IPS-18c (cell line): ENCODE data around the gene TBCB.
"Not testable (repeated sequence)": the region's sequence is repeated elsewhere in the genome, so short reads cannot be mapped to it uniquely, and the experiment has no call there.

Experiments used
- H3K4me3 ChIP-seq: 2 replicates; pipeline ENCODE4 v1.7.0; 2013; ENCODE audit warnings: low read depth, mild to moderate bottlenecking, low read length, moderate library complexity; ENCODE audit not compliant: insufficient read depth
- H3K9me3 ChIP-seq: one replicate; pipeline ENCODE4 v1.6.1; 2013; ENCODE audit warnings: mild to moderate bottlenecking, low read length, moderate library complexity; ENCODE audit not compliant: control insufficient read depth, insufficient read depth

TBCB gene

GRCh38 chr19:36115453-36116343 is at the start of gene TBCB:
Gene TBCB, plus strand, starts transcription at chr19:36115468. Its CDS starts 93 bp downstream, at chr19:36115561.
- Histone ChIP-seq H3K4me3 (peak within 1 kb of the TSS; percentile 88), H3K9me3 (no peaks in the 10 kb centered on the region)

- H3K4me3 ChIP-seq = no peak overlapping the region
- no peaks in the 10 kb centered on the region for H3K9me3 ChIP-seq
Measured at GRCh38 chr19:36067681-36068080, 47.6 kb upstream of the TBCB start.

DNA sequence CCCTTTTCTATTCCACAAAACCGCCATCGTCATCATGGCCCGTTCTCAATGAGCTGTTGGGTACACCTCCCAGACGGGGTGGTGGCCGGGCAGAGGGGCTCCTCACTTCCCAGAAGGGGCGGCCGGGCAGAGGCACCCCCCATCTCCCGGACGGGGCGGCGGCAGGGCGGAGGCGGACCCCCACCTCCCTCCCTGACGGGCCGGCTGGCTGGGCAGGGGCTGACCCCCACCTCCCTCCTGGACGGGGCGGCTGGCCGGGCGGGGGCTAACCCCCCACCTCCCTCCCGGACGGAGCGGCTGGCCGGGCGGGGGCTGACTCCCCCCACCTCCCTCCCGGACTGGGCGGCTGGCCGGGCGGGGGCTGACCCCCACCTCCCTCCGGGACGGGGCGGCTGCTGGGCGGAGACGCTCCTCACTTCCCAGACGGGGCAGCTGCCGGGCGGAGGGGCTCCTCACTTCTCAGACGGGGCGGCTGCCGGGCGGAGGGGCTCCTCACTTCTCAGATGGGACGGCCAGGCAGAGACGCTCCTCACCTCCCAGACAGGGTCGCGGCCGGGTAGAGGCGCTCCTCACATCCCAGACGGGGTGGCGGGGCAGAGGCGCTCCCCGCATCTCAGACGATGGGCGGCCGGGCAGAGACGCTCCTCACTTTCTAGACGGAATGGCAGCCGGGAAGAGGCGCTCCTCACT is 46.3 kb upstream of the TBCB start:
- not testable (repeated sequence) for H3K4me3 ChIP-seq

GRCh38 chr19:36072081-36072480 is 43.2 kb upstream of the TBCB start:
- no peaks in the 10 kb centered on the region for H3K9me3 ChIP-seq
- no peak overlapping the region for H3K4me3 ChIP-seq

More for the DNA sequence above, 46.3 kb upstream of the TBCB start:
- H3K9me3 ChIP-seq = not testable (repeated sequence)

GRCh38 chr19:36073121-36073876 is 42.0 kb upstream of the TBCB start:
- Histone ChIP-seq H3K9me3 (no peaks in the 10 kb centered on the region), H3K4me3 (no peak overlapping the region)

GRCh38 chr19:36079389-36079945 is 35.8 kb upstream of the TBCB start:
- H3K4me3 ChIP-seq = no peak overlapping the region
- H3K9me3 ChIP-seq = no peaks in the 10 kb centered on the region

DNA sequence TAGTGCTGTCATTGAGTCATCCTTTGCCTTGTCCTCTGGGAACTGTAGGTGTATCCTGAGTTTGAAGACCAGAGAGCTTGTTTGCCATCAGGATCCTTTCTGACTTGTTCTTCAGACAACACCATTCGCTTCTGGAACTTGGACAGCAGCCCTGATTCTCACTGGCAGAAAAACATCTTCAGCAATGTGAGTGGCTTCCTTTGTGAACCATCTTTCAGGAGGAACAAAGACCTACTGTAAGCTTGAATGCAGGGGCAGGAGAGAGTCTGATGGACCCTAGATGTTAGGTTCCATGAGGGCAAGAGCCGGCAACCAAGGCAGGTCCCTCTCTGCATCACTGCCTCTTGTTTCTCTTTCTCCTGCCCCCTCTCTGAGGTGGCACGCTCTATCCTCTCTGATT is 33.9 kb upstream of the TBCB start:
- H3K9me3 ChIP-seq = no peaks in the 10 kb centered on the region

DNA sequence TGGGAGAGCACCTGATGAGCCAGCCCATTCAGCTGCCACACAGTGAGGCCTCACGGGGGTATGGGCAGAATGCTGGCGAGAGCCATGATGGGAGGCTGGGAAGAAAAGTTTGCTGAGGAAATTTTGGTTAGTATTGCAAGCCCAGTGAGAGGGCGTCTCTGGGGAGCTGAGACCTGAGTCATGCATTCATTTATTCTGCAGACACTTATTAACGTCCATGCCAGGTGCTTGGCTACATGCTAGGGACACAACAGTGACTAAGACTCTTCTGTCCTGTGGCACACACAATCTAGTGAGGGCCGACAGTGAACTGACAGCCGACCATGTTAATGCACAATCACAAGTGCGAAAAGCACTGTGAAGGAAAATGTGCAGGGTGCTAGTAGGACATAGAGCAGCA is 33.4 kb upstream of the TBCB start:
- Histone ChIP-seq H3K4me3 (no peak overlapping the region), H3K9me3 (no peaks in the 10 kb centered on the region)

More for the DNA sequence above, 33.9 kb upstream of the TBCB start:
- H3K4me3 ChIP-seq = no peak overlapping the region

- Histone ChIP-seq H3K4me3 (no peak overlapping the region), H3K9me3 (peaks cover 2% of the 10 kb centered on the region)
Measured at GRCh38 chr19:36082916-36083315, 32.4 kb upstream of the TBCB start.

DNA sequence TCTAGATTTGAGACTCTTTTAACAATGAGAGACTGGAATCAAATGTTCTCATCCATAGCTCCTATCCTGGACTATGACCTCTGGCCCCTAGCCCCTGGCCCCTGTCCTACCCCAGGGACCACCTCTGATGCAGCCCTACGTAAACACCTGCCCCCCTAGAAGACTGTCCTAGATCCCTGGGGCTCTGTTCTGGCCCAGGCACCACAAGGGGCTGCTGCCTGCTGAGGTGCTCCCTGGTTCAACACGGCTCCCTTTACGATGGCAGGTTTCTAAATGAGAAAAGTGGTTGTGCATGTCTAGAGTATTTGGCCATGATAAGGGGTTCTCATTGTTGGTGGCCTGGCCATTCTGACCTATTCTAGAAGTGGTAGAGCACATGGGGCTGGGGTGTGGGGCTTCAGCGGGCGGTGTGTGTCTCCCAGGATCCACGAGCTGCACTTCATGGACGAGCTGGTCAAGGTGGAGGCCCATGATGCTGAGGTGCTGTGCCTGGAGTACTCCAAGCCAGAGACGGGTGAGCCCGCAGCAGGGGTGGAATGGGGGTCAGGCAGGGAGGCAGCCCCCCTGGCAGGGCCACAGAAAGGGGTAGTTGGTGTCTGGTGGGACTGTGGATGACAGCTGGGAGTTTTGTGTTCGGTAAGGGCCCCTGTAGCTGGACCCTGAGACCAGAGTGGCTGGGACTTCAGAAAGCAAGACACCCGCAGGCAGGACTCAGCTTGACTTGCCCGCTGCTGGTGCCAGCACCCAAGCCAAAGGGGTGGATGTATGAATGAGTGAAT is 30.8 kb upstream of the TBCB start:
- Histone ChIP-seq H3K9me3 (peaks cover 2% of the 10 kb centered on the region), H3K4me3 (no peak overlapping the region)

GRCh38 chr19:36086326-36086725 is 28.9 kb upstream of the TBCB start:
- Histone ChIP-seq H3K4me3 (no peak overlapping the region), H3K9me3 (peaks cover 2% of the 10 kb centered on the region)

DNA sequence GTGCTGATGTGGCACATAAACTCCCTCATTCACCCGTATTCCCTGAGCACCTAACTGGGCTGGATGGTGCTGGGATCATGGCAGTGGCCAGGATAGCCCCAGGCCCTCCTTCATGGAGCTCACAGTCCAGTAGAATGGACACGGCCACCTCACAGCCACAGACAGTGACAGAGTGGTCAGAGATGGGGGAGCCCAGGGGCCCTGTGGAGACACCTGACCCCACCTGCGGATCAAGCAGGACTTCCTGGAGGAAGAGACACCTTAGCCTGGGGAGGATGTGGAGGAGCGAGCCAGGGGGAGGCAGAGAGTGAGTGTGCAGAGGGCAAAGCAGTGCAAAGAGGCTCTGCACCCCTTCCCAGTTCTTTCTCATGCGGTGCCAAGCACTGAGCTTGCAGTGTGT is 25.4 kb upstream of the TBCB start:
- peaks cover 2% of the 10 kb centered on the region for H3K9me3 ChIP-seq
- no peak overlapping the region for H3K4me3 ChIP-seq

DNA sequence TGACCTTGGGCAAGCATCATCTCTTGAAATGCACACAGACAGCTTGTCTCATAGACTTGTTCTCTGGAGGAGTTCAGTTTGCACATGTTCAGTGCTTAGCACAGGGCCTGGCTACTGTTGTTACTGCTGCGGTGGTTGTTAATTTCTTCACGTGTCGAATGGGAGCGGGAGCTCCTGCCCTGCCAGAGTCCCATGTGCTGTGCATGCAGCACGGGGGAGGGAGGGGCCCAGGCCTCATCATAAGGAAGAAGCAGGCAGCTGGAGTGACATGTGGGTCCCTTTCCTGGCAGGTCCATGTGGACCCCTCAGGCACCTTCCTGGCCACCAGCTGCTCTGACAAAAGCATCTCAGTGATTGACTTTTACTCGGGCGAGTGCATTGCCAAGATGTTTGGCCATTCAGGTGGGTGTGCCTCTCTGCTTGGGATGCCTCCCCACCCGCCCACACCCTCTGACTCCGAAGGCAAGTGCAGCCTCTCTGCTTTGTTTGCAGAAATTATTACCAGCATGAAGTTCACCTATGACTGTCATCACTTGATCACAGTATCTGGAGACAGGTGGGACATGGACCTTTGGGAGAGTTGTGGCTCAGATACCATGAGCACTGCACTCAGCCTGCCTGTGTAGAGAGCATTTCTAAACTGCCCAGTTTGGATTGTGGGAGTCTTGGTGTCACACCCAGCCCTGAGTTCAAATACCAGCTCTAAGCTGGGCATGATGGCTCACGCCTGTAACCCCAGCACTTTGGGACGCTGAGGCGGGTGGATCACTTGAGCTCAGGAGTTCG is 24.2 kb upstream of the TBCB start:
- no peak overlapping the region for H3K4me3 ChIP-seq

GRCh38 chr19:36092566-36092965 is 22.7 kb upstream of the TBCB start:
- peaks cover under 1% of the 10 kb centered on the region for H3K9me3 ChIP-seq

More for the DNA sequence above, 24.2 kb upstream of the TBCB start:
- peaks cover 2% of the 10 kb centered on the region for H3K9me3 ChIP-seq

GRCh38 chr19:36093146-36093662 is 22.1 kb upstream of the TBCB start:
- Histone ChIP-seq H3K9me3 (no peaks in the 10 kb centered on the region), H3K4me3 (no peak overlapping the region)

More at GRCh38 chr19:36092566-36092965, 22.7 kb upstream of the TBCB start:
- H3K4me3 ChIP-seq = no peak overlapping the region

DNA sequence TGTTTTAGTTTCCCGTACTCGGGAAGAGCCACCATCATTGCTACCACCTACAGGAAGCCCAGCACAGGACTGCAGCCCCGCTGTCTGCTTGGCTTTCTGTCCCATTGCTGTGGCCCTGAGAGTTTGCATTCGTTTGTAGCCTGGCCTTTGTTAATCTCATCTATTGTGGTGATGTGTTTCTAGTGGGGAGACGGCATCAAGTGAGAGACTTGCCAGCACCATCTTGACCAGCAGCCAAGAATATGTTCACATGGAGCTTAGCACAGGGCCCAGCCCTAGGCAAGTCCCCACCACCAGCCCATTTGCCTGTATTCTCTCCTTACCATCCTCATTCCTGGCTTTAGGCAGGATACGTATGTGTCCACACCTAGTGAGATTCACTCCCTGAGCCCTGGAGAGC is 21.6 kb upstream of the TBCB start:
- Histone ChIP-seq H3K9me3 (no peaks in the 10 kb centered on the region), H3K4me3 (no peak overlapping the region)
